ENCODE measurements around the gene GALNT2.

Gene GALNT2

DNA sequence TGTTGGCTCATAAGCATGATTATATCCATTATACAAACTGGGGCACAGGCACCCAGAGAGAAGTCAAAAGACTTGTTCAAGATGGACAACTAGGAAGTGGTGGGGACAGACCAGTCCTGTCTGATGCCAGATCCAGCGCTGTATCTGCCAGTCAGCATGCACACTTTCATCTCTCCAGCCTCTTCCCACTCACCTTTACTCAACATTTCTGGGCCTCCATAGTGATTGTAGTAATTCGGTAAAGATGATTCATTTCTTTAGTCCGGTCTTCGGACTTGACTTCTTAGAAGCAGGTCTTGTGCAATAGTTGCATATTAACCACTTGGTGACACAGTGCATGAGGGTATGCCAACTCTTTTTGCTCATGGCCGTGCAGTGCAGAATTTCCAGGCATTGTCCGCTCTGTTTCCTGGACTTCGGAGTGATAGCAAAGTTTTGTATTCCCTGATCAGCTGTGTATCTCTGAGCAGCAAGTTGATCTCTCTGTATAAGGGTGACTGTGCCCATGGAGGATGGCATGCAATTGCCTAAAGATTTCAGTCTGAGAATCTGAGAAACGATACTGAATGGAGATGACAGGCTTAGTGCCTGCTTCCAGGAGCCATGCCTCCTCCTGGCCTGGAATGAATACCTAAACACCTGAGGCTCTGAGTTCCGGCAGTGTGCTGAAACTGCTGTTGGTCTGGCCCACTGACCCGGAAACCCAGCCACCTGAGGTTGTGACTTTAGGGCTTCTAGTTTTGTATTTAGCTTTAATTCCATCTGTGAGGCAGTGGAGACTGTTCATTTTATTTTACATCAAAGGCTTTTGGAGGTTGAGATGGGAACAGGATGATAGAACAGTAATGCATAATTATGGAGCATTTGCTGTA is 39.0 kb downstream of the GALNT2 start:
- H3K9me3 ChIP-seq (ENCODE audit: insufficient read depth, low read length) = no peaks in the 10 kb centered on the region
- H3K4me1 ChIP-seq (ENCODE audit: insufficient read depth, insufficient read length) = peaks cover 17% of the 10 kb centered on the region
- H3K9ac ChIP-seq (ENCODE audit: insufficient read length, low read depth) = no peak overlapping the region
- TF ChIP-seq SUZ12 (IDR thresholded peaks at IDR 0.05; ENCODE audit: extremely low read depth, insufficient read depth, insufficient read length) (no peak), ZNF274 (IDR thresholded peaks at IDR 0.05; ENCODE audit: low read depth, low read length) (no peak), YY1 (IDR thresholded peaks at IDR 0.05; ENCODE audit: insufficient read depth, insufficient read length) (no peak)
- DNase-seq (ENCODE audit: low read depth, low spot score) = no peak
- no peaks in the 10 kb centered on the region for H3K36me3 ChIP-seq (ENCODE audit: insufficient read depth, insufficient read length, low read length)
- H3K27me3 ChIP-seq (ENCODE audit: insufficient read depth, insufficient read length) = no peaks in the 10 kb centered on the region
- no peak overlapping the region for H3K4me3 ChIP-seq (ENCODE audit: insufficient read length, low read depth)

DNA sequence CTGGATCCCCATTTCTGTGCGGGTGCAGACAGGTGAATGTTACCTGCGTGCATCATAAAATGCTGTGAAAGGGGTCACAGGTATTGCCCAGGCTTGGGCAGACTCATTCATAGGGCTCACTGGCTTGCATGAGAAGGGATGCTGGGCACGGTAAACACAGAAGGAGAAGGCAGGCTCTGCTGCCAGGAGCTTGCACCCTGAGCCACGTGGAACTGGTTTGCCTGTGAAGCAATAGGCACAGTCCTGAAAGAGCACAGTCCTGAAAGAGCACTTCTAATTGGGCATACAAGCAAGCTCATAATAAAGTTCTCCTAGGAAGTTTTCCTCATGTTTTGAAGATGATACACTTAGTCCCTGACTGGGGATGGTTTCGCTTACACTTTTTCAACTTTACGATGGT is 40.9 kb downstream of the GALNT2 start:
- Histone ChIP-seq H3K4me3 (ENCODE audit: insufficient read length, low read depth) (no peak overlapping the region), H3K9me3 (ENCODE audit: insufficient read depth, low read length) (no peaks in the 10 kb centered on the region), H3K36me3 (ENCODE audit: insufficient read depth, insufficient read length, low read length) (no peaks in the 10 kb centered on the region), H3K27me3 (ENCODE audit: insufficient read depth, insufficient read length) (no peaks in the 10 kb centered on the region), H3K9ac (ENCODE audit: insufficient read length, low read depth) (no peak overlapping the region), H3K4me1 (ENCODE audit: insufficient read depth, insufficient read length) (peaks cover 22% of the 10 kb centered on the region)
- TF ChIP-seq SUZ12 (IDR thresholded peaks at IDR 0.05; ENCODE audit: extremely low read depth, insufficient read depth, insufficient read length) = no peak
- DNase-seq (ENCODE audit: low read depth, low spot score) = no peak

DNA sequence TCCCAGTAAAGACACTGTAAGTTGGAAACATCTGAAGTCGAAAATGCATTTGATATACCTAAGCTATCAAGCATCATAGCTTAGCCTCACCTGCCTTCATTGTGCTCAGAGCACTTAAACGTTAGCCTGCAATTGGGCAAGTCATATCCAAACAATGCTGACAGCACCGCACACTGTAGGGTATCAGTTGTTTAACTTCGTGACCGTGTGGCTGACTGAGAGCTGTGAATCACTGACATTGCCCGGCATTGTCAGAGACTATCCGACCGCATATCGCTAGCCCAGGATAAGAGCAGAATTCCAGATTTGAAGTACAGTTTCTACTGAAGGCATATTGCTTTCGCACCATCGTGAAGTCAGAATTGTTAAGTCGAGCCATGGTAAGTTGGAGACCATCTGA is 41.5 kb downstream of the GALNT2 start:
- Histone ChIP-seq H3K9ac (ENCODE audit: insufficient read length, low read depth) (no peak overlapping the region), H3K9me3 (ENCODE audit: insufficient read depth, low read length) (no peaks in the 10 kb centered on the region)

DNA sequence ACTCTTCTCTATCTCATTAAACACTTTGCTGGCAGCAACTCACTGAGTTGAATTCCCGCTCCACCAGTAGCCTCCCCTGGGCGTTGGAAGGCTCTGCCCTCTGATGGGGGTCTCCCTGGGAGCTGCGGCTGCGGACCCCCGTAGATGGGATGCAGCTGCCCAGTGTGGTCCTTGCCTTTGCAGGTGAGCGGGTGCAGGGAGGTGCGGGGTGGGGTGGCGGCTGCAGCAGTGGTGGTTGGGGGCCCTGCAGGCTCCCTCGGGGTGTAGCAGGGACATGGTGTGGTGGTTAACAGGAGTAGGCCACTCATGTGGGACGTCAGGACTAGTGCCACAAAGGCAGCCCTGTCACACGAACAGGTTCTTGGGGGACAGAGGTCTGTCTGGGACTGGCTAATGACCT is 42.0 kb downstream of the GALNT2 start:
- Histone ChIP-seq H3K4me1 (ENCODE audit: insufficient read depth, insufficient read length) (peaks cover 26% of the 10 kb centered on the region), H3K4me3 (ENCODE audit: insufficient read length, low read depth) (no peak overlapping the region), H3K9ac (ENCODE audit: insufficient read length, low read depth) (no peak overlapping the region), H3K9me3 (ENCODE audit: insufficient read depth, low read length) (no peaks in the 10 kb centered on the region), H3K36me3 (ENCODE audit: insufficient read depth, insufficient read length, low read length) (peaks cover 11% of the 10 kb centered on the region), H3K27me3 (ENCODE audit: insufficient read depth, insufficient read length) (no peaks in the 10 kb centered on the region)
- TF ChIP-seq SUZ12 (IDR thresholded peaks at IDR 0.05; ENCODE audit: extremely low read depth, insufficient read depth, insufficient read length) (no peak), ZNF274 (IDR thresholded peaks at IDR 0.05; ENCODE audit: low read depth, low read length) (no peak), YY1 (IDR thresholded peaks at IDR 0.05; ENCODE audit: insufficient read depth, insufficient read length) (no peak)
- DNase-seq (ENCODE audit: low read depth, low spot score) = no peak

More for the DNA sequence above, 41.5 kb downstream of the GALNT2 start:
- DNase-seq (ENCODE audit: low read depth, low spot score) = no peak
- Histone ChIP-seq H3K4me3 (ENCODE audit: insufficient read length, low read depth) (no peak overlapping the region), H3K27me3 (ENCODE audit: insufficient read depth, insufficient read length) (no peaks in the 10 kb centered on the region), H3K36me3 (ENCODE audit: insufficient read depth, insufficient read length, low read length) (peaks cover 6% of the 10 kb centered on the region), H3K4me1 (ENCODE audit: insufficient read depth, insufficient read length) (peaks cover 27% of the 10 kb centered on the region)
- TF ChIP-seq ZNF274 (IDR thresholded peaks at IDR 0.05; ENCODE audit: low read depth, low read length) (no peak), SUZ12 (IDR thresholded peaks at IDR 0.05; ENCODE audit: extremely low read depth, insufficient read depth, insufficient read length) (no peak), YY1 (IDR thresholded peaks at IDR 0.05; ENCODE audit: insufficient read depth, insufficient read length) (no peak)

DNA sequence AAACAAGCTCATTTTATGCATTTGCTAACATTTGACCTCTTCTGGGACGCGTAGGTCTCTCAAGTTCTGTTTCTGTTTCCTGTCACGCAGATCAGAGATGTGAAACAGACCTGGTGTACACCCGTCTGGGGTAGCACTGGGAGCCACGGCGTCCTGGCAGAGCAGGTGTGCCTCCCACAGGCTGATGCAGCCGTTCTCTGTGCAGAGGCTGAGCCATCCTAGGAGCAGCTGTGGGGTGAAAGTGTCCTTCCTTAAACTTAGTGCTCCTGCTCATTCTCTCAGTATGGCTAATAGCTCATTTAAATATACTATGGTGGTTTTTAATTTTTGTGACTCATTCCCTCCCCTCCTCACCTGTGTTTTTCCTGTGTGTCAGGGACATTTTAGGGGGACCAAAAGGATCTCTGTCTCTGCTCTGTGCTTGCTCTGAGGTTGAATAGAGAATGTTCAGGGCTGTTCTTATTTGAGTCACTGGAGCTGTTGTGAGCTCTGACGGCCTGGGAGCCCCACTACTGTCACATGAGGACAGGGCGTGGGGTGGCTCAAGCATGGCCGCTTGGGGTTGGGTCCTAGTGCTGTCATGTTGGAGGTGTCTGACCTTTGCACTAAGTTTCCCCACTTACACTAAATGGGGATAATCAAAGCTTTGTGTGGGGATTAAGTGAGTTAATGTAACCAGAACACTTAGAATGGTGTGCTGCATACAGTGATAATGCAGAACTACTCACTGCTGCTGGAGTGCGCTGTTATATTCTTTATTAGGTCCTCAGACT is 43.0 kb downstream of the GALNT2 start:
- H3K4me1 ChIP-seq (ENCODE audit: insufficient read depth, insufficient read length) = peaks cover 20% of the 10 kb centered on the region
- no peak for DNase-seq (ENCODE audit: low read depth, low spot score)
- H3K4me3 ChIP-seq (ENCODE audit: insufficient read length, low read depth) = no peak overlapping the region
- no peaks in the 10 kb centered on the region for H3K9me3 ChIP-seq (ENCODE audit: insufficient read depth, low read length)
- H3K9ac ChIP-seq (ENCODE audit: insufficient read length, low read depth) = no peak overlapping the region
- H3K27me3 ChIP-seq (ENCODE audit: insufficient read depth, insufficient read length) = no peaks in the 10 kb centered on the region
- H3K36me3 ChIP-seq (ENCODE audit: insufficient read depth, insufficient read length, low read length) = peaks cover 18% of the 10 kb centered on the region
- no peak for TF ChIP-seq ZNF274 (IDR thresholded peaks at IDR 0.05; ENCODE audit: low read depth, low read length)
- TF ChIP-seq SUZ12 (IDR thresholded peaks at IDR 0.05; ENCODE audit: extremely low read depth, insufficient read depth, insufficient read length) = no peak
- TF ChIP-seq YY1 (IDR thresholded peaks at IDR 0.05; ENCODE audit: insufficient read depth, insufficient read length) = no peak

DNA sequence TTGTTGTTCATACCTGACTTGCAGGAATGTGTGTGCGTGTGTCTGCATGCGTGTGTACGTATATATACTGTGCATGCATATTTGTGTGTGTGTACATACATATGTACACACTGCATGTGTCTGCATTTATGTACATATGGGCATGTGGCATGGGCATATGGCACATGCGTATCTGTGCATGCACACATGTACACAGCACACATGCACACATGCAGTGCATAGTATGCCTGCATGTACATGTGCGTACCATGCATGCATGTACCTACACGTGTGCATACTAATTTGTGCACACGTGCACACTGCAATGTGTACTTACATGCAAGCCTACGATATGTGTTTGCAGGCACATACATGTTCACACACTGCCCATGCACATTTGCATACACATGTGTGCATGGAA is 43.9 kb downstream of the GALNT2 start:
- Histone ChIP-seq H3K36me3 (ENCODE audit: insufficient read depth, insufficient read length, low read length) (peaks cover 22% of the 10 kb centered on the region), H3K4me1 (ENCODE audit: insufficient read depth, insufficient read length) (peaks cover 17% of the 10 kb centered on the region), H3K4me3 (ENCODE audit: insufficient read length, low read depth) (no peak overlapping the region), H3K9me3 (ENCODE audit: insufficient read depth, low read length) (no peaks in the 10 kb centered on the region), H3K27me3 (ENCODE audit: insufficient read depth, insufficient read length) (no peaks in the 10 kb centered on the region), H3K9ac (ENCODE audit: insufficient read length, low read depth) (no peak overlapping the region)
- TF ChIP-seq YY1 (IDR thresholded peaks at IDR 0.05; ENCODE audit: insufficient read depth, insufficient read length) (no peak), SUZ12 (IDR thresholded peaks at IDR 0.05; ENCODE audit: extremely low read depth, insufficient read depth, insufficient read length) (no peak), ZNF274 (IDR thresholded peaks at IDR 0.05; ENCODE audit: low read depth, low read length) (no peak)
- no peak for DNase-seq (ENCODE audit: low read depth, low spot score)

DNA sequence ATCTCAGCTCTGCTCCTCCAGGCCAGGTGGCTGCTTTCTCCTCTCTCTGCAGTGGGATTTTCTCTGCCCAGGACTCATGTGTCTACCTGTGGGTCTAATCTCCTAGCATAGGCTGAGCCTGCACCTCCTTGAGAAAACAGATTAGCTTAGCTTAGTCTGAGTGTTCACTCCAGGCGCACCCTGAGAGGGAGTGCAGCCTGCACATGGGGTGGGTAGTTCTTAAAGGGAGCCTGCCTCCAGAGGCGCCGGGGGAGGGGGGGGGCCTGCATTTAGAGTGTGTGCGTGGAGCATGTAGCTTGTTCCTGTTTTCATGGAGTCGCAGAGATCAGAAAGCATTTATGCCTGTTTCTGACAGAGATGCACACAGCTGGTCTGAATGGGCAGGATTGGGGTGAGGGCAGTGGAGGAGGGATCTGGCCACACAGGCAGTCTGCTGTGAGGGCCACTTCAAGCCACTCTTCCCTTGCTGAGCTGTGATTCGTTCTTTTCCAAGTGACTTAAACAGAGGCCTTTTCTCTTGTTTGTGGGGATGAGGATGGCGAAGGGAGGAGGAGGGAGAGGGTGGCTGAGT is 45.2 kb downstream of the GALNT2 start:
- Histone ChIP-seq H3K4me3 (ENCODE audit: insufficient read length, low read depth) (no peak overlapping the region), H3K9me3 (ENCODE audit: insufficient read depth, low read length) (no peaks in the 10 kb centered on the region), H3K9ac (ENCODE audit: insufficient read length, low read depth) (no peak overlapping the region), H3K36me3 (ENCODE audit: insufficient read depth, insufficient read length, low read length) (peaks cover 22% of the 10 kb centered on the region), H3K4me1 (ENCODE audit: insufficient read depth, insufficient read length) (peaks cover 16% of the 10 kb centered on the region), H3K27me3 (ENCODE audit: insufficient read depth, insufficient read length) (no peaks in the 10 kb centered on the region)
- no peak for DNase-seq (ENCODE audit: low read depth, low spot score)
- no peak for TF ChIP-seq YY1 (IDR thresholded peaks at IDR 0.05; ENCODE audit: insufficient read depth, insufficient read length)
- no peak for TF ChIP-seq ZNF274 (IDR thresholded peaks at IDR 0.05; ENCODE audit: low read depth, low read length)
- no peak for TF ChIP-seq SUZ12 (IDR thresholded peaks at IDR 0.05; ENCODE audit: extremely low read depth, insufficient read depth, insufficient read length)
